ENCODE measurements around the gene NSUN5. TPM values are rescaled to one million over a fixed set of nuclear protein-coding genes. Genes with fewer than 3 reads are reported as not detected.

NSUN5 gene
- total and polyA plus RNA-seq, 9 of the 15 experiments (the other 6 are each of a cell fraction or from before 2014, with no cell fraction given): 4.7 to 115 (median 43.0) TPM

DNA sequence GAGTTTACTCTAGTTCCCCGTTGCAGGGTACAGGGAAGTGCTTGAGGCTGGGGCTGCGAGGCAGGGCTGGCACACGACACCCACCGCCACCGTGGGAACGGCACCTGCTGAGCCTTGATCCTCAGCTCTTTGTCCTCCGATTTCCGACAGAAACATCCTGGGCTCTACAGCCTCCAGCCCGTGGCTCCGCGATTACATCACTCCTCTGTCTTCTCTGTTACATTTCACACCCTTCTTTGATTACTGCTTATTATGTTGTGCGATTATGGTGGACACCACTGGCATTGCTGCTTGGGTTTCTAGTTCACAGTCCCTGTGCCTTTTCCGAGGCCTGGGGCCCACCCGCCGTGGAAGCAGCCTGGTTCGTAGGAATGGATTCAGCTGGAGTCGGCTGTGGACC is 46.2 kb upstream of the NSUN5 start:
- Histone ChIP-seq H3K27ac (ENCODE audit: extremely low read depth, low read depth, low read length) (no peak overlapping the region), H3K9me1 (ENCODE audit: control insufficient read depth, insufficient read depth, low read length) (no peaks in the 10 kb centered on the region), H3K4me1 (replicated peaks in 1 of 2; ENCODE audit: control insufficient read depth in 2 of 2, insufficient read depth in 2 of 2, low read length in 2 of 2) (peaks cover 0 to 18% of the 10 kb centered on the region in 2 experiments; a peak in 3 of 5 replicates), H3K4me3 (no peak overlapping the region), H3K4me2 (ENCODE audit: insufficient read depth, low read length) (no peak overlapping the region), H3K36me3 (ENCODE audit: control insufficient read depth, insufficient read depth, low read length) (no peaks in the 10 kb centered on the region), H3K9me3 (replicated peaks; ENCODE audit: control insufficient read depth, insufficient read depth, low read depth, low read length) (peaks cover 2% of the 10 kb centered on the region), H3K27me3 (ENCODE audit: control insufficient read depth in 2 of 2, insufficient read depth in 2 of 2, low read length in 2 of 2) (peaks cover 68 to 92% of the 10 kb centered on the region in 2 experiments), H3K79me2 (ENCODE audit: control insufficient read depth, insufficient read depth, low read length) (no peaks in the 10 kb centered on the region), H2AFZ (ENCODE audit: low read depth, low read length) (no peak overlapping the region), H3K9ac (ENCODE audit: insufficient read depth in 1 of 2, low read depth in 2 of 2, low read length in 2 of 2) (0 out of 4 replicates have a peak overlapping the region, but pooled peaks of 1 of the 2 experiments have one; percentile 11), H4K20me1 (replicated peaks; ENCODE audit: control insufficient read depth, insufficient read depth, low read length) (no peaks in the 10 kb centered on the region)
- ChIA-PET CTCF (ENCODE audit: low intra/inter-chr PET ratio) (no interaction called here), POLR2A (no interaction called here)
- in situ Hi-C loops (cut with MboI): no loop called here
- BruUV-seq (replicated peaks): no TSS peak
- intact Hi-C loops (cut with micrococcal nuclease): no loop called here
- FAIRE-seq (peak; percentile 54), ATAC-seq (peak; percentile 14; the same call in 1 of the 3 replicates), DNase-seq (ENCODE audit: extremely low read depth in 1 of 4, low spot score in 3 of 4) (no peak)
- 10% methylated on average over 17 of the region's 17 CpGs for WGBS (ENCODE audit: insufficient coverage, low coverage, missing lambda C conversion rate)
- TF ChIP-seq EZH2 (IDR thresholded peaks at IDR 0.05; ENCODE audit: borderline replicate concordance, low read depth, low read length): peak; percentile 75; the same call in 1 of the 2 replicates
- peak; percentile 48; the same call in 1 of the 2 replicates for TF ChIP-seq ATF3 (IDR thresholded peaks at IDR 0.05)
- TF ChIP-seq ATF3 (CRISPR knock-in tag; conservative IDR thresholded peaks at IDR 0.05): no peak
- no peak for TF ChIP-seq POLR2H (tag; IDR thresholded peaks at IDR 0.05; ENCODE audit: low read depth)
- no peak for TF ChIP-seq SETDB1 (IDR thresholded peaks at IDR 0.05; ENCODE audit: low read length)
- no peak for TF ChIP-seq ILF3 (IDR thresholded peaks at IDR 0.05; ENCODE audit: borderline replicate concordance)
- 0 out of 2 replicates have a peak, but pooled peaks have one; percentile 31 for TF ChIP-seq L3MBTL2 (IDR thresholded peaks at IDR 0.05)
- no peak for TF ChIP-seq SMAD1 (IDR thresholded peaks at IDR 0.05; ENCODE audit: low read depth, low read length, partially characterized antibody)
- TF ChIP-seq KAT2B (IDR thresholded peaks at IDR 0.05; ENCODE audit: low read depth, low read length): no peak
- TF ChIP-seq HDAC2 (IDR thresholded peaks at IDR 0.05): no peak
- TF ChIP-seq KHSRP (IDR thresholded peaks at IDR 0.05): no peak
- TF ChIP-seq, protein P1, sequence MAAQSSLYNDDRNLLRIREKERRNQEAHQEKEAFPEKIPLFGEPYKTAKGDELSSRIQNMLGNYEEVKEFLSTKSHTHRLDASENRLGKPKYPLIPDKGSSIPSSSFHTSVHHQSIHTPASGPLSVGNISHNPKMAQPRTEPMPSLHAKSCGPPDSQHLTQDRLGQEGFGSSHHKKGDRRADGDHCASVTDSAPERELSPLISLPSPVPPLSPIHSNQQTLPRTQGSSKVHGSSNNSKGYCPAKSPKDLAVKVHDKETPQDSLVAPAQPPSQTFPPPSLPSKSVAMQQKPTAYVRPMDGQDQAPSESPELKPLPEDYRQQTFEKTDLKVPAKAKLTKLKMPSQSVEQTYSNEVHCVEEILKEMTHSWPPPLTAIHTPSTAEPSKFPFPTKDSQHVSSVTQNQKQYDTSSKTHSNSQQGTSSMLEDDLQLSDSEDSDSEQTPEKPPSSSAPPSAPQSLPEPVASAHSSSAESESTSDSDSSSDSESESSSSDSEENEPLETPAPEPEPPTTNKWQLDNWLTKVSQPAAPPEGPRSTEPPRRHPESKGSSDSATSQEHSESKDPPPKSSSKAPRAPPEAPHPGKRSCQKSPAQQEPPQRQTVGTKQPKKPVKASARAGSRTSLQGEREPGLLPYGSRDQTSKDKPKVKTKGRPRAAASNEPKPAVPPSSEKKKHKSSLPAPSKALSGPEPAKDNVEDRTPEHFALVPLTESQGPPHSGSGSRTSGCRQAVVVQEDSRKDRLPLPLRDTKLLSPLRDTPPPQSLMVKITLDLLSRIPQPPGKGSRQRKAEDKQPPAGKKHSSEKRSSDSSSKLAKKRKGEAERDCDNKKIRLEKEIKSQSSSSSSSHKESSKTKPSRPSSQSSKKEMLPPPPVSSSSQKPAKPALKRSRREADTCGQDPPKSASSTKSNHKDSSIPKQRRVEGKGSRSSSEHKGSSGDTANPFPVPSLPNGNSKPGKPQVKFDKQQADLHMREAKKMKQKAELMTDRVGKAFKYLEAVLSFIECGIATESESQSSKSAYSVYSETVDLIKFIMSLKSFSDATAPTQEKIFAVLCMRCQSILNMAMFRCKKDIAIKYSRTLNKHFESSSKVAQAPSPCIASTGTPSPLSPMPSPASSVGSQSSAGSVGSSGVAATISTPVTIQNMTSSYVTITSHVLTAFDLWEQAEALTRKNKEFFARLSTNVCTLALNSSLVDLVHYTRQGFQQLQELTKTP (IDR thresholded peaks at IDR 0.05; ENCODE audit: low read depth in 1 of 2, partially characterized antibody in 2 of 2): no peak

Measured in K562 (cell line).